HG02981 (cell line): Measurements from ENCODE around the gene SLC41A3.
"Not testable (repeated sequence)": the region's sequence is repeated elsewhere in the genome, so short reads cannot be mapped to it uniquely, and the experiment has no call there.

ENCODE experiments used
- ATAC-seq: cut with Tn5 transposase; IDR thresholded peaks from one replicate; pipeline ENCODE4 v1.9.1; 2021; ENCODE audit warnings: mild to moderate bottlenecking, moderate library complexity; ENCODE audit not compliant: unreplicated experiment

The SLC41A3 gene

DNA sequence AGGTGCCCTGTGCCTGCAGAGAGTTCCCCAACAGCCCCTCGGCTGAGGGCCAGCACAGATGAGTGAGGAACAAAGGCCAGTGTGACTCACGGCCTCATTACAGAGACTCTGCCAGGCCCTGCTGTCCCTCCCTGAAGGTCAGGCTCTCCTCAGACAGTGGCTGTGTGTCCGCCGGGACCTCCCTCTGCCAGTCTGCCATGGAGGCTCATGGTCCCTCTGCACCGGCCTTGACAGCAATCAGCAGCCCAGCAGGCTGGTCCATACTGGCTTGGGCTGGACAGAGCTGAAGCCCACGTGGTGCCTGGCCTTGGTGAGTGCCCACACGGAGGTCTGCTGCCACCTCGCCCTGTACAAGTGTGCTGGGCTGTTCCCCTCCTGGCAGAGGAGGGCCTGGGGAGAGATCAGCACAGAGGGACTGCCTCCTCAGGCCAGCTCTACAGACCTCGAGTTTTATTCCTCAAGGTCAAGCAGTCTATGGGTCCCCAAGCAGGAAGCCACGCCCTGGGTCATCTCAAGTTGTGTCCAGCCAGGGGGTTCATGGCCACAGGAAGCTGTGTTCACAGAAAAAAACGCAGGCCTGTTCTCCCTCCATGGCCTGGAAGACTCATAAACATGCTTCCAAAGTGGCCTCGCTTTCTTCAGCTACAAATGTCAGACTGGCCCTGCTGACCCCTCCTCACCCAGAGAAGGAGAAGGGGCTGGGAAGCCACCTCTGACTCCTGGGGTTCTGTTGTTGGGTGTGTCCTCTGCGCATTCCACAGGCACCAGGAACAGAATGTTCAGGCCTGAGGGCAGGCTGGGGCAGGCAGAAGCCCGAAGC, 27.0 kb downstream of the SLC41A3 start:
- ATAC-seq: no peak

DNA sequence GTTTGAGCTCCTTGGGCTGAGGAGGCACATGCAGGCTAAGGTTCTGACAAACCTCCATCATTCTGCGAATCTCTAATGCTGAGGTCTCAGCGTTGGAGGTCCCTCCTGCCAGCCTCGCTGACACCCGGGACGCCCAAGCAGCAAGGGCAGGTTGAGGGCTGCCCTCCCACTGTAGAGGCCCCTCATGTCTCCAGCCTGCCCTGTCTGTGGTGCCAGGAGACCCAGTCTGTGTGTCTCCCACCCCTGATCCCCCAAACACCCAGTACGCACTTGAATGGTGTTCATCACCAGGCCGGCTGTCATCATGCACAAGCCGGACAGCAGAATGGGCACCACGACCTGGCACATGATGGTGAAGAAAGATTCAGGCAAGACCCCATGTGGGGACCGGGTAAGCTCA, 27.8 kb downstream of the SLC41A3 start:
- ATAC-seq: no peak

DNA sequence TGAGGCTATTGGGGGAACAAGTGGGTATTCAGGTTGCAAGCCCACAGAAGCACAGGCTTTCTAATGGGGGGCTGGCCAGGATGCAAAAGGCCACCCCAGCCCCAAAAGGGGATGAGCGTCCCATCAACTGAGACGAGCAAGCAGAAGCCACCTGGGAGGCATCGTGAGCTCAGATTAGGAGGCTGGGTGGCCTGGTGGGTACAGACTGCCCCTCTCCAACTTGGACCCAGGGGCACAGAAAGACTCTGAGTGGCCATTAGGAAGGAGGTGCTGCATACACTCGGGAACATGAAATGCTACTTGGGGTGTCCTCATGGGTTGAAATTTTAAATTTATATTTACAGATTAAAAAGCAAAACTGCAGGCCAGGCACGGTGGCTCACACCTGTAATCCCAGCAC, 29.1 kb downstream of the SLC41A3 start:
- no peak for ATAC-seq

DNA sequence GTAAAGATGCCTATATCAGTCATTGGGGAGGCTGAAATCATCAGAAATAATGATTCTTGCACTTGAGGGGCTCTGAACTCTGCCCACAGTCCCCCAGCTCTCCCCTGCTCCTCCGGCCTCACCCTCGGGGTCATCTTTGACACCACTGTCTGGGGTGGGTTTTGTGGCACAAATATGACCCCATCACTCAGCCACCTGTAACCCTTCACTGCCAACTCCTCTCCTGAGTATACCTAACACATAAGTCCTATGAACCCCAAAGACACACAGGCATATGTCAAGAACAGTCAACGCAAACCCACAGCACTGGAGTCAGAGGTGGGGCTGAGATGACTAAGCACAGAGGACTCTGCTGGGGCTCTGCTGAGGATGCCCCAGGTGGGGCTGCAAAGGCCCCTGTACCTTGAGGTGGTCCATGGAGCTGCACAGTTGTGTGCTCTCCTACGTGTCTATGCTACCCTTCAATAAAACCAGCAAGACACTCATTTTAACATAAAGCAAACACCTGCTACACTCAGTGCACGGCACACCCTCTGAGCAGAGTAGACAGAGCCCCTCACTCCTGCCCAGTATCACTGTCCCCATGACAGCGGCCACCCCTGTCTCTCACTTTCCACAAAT, 29.9 kb downstream of the SLC41A3 start:
- ATAC-seq: no peak

DNA sequence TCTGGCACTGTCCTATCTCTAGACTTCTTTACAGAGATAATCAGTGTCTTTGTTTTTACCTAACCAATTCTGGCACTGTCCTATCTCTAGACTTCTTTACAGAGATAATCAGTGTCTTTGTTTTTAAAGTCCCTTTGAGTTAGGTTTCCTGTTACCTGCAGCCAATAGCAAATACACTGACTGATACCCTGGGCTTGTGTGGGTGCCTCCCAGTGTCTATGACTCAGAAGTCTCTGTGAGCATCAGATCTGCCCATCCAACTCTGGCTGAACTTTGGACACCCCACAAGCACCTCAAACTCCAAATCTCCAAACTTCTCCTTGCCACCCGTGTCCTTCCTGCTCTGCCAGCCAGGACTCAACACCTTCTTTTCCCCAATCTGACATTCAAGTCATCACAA, 30.4 kb downstream of the SLC41A3 start:
- ATAC-seq: no peak

DNA sequence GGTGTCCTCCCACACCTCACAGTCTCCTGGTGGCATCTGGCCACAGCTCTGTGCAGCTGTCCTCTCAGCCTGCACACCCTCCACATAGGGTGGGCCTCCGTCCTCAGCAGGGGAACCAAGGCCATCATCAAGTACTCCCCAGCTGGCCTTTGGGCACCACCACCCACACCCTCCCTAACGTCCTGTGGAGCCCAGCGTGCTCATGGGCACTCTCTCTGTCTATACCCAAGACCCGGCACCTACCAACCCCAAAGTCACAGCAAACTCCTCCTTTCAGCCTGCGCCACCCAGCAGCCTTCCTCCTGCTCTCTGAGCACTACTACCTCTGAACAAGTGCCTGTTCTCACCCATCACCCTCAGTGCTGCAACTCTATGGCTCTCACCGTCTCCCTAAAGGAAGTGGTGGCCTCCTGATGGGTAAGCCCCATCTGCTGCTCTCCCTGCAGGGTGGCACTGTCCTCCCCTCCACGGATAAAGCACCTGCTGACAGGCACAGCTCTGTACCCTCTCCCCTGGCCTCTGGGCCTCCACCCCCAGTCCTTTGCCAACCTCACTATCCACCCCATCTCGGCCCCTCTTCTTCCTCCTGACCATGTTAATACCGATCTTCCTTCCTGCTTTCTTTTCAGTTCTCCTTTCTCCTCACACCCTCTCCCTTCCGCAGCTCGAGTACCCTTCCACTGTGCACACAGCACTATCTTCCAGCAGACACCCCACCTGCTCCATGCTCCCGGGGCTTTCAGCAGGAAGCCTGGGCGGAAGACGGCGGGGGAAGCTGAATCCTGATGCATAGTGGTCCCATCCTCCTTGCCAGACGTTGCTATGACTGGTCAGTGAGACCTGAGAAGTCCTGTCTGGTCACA, 31.5 kb downstream of the SLC41A3 start:
- ATAC-seq: no peak

DNA sequence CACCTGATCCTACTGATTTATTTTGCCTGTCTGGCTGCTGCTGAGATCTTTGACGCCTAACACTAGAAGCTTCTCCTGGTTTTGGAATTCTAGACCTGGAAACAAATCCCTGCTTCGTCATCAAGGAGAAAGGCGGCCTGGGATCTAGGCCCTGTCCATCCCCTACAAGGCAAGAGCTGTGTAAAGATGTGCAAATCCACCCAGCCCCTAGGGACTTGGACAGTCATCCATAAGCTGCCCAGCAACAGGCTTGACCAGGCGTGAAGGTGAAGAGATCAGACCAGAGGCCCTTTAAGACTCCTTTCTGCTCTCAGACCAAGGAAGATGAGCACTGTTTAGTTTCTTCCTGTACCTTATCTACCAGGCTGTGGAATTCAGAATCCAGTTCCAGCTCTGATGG, 32.2 kb downstream of the SLC41A3 start:
- no peak for ATAC-seq

DNA sequence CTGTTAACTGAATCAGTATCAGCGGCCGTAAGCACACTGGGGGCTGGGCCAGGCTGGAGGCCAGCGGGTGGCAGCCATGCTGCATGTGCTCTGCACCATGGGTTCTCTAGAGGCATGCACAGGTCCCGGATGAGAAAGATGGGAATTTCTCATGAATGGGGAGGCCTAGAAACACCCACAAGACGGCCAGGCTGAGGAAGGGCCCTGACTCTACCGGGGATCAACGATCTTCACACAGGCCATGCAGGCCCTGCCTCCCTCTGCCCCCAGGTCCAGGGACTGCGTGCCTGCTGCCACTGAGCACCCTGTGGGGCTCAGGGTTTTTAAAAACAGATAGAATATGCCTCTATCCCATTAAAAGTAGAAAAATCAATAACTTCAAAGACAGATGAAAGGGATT, 32.7 kb downstream of the SLC41A3 start:
- no peak for ATAC-seq

DNA sequence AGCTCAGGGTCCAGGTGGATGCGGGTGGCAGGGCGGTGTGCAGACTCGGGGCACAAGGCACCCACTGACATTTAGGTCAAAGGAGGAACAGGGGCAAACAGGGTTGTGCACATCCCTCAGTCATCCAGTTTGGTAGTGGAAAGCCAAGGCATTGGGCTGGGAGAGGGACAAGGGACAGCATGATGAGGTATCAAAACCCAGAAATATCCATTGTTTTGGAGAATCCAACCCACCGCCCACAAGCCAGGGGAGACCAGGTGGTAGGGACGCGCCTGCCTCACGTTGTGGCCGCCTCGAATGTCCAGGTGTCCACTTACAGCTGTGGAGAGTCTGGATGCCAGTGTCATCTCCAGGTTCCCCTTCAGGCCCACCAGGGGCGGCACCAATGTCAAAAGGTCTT, 33.3 kb downstream of the SLC41A3 start:
- ATAC-seq: no peak

DNA sequence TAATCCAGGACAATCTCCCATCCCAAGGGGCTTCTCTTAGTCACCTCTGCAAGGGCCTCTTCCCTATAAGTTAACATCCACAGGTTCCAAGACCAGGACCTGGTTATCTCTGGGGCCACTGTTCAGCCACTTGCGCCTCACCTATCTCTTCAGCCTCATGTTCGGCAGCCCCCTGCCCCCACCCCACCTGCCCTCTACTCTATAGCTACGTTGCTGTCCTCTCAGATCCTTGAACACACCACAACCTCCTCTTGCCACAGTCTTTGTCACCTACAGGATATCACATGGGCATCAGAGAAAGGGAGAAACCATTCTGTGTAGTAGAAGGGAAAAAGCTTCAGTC, 33.9 kb downstream of the SLC41A3 start:
- no peak for ATAC-seq

DNA sequence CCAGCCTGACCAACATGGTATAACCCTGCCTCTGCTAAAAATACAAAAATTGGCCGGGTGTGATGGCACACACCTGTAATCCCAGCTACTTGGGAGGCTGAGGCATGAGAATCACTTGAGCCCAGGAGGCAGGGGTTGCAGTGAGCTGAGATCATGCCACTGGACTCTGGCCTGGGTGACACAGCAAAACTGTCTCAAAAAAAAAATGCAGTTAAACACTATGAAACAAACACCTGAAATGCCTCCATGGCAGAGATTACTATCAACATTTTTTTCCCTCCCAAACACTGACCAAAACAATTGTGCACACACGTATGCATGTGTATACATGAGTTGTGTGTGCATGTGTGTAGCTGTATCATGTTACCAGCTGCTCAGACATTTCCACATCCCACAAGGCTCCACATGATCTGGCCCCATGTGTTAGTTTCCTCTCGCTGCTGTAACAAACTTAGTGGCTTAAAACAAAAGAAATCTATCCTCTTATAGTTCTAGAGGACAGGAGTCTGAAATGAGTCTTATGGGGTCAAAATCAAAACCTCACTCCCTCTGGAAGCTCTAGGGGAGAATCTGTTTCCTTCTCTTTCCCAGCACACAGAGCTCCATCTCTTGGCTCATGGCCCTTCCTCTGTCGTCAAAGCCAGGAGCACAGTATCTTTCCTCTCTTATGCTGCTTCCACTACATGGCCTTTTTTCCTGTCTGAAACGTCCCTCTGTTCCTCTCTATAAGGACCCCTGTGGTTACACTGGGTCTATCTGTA, 34.5 kb downstream of the SLC41A3 start:
- ATAC-seq: no peak

DNA sequence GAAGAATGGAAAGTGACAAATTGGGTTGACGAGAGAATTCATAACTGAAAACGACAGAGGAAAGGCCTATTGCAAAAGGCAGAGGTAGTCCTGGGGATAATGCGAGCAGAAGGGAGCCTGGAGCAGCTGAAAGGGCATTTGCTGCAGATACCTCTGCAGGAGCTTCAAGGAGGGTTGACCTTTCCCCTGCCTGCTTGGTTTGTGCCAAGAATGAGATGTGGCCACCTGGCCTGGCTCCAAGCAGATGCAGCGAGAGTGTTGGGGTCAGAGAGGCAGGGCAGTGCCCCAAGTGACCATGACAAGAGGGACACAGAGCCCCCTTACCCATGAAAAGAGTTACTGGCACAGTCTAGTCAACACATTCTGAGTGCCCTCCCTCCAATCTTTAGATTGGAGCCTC, 43.5 kb downstream of the SLC41A3 start:
- ATAC-seq: no peak

DNA sequence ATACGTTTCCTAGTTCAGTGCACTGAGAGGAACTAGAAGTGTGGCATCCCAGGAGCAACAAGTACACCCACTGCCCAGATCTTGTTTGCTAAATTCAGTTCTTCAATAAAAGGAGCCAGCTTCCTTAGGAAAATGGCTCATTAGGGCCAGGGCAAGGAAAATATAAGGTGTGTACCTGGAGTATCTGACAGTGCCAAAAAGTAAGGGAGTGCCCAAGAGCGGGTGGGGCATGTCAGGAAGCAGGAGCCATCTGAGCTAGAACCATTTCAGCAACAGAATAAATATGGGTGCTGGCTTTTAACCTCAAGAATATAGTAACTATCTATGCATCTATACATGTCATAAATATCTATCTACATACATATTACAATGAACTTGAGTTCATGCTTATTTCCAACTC, 44.1 kb downstream of the SLC41A3 start:
- ATAC-seq: no peak

DNA sequence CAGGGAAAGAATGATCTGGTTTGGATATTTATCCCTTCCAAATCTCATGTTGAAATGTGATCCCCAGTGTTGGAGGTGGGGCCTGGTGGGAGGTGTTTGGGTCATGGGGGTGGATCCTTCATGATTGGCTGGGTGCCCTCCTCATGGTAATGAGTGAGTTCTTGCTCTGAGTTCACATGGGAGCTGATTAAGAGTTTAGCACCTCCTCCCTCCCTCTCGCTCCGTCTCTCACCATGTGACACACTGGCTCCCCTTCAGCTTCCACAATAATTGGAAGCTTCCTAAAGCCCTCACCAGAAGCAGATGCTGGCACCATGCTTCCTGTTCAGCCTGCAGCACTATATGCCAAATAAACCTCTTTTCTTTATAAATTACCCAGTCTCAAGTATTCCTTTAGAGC, 45.1 kb downstream of the SLC41A3 start:
- not testable (repeated sequence) for ATAC-seq

DNA sequence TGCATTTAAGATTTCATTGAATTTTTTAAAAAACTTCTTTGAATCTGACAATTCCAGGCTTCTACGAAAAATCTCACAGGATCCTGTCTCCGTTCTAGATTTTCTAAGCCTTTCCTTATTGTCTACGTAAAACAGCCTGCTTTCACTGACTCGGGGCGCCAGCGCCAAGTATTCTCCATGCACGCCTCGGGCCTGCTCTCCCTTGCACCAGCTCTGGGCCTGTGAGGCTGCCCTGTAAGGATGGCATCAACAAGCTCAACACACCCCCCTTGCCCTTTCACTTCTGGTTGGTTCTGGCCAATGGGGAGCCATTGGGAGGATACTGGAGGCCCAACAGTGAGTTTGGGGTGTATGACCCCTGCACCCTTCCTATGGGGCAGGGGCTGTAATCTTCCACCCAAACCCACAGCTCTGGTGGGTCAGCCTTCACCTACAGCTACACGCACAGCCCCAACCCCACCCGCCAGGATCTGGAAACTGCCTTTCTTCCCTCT, 47.8 kb downstream of the SLC41A3 start:
- no peak for ATAC-seq

DNA sequence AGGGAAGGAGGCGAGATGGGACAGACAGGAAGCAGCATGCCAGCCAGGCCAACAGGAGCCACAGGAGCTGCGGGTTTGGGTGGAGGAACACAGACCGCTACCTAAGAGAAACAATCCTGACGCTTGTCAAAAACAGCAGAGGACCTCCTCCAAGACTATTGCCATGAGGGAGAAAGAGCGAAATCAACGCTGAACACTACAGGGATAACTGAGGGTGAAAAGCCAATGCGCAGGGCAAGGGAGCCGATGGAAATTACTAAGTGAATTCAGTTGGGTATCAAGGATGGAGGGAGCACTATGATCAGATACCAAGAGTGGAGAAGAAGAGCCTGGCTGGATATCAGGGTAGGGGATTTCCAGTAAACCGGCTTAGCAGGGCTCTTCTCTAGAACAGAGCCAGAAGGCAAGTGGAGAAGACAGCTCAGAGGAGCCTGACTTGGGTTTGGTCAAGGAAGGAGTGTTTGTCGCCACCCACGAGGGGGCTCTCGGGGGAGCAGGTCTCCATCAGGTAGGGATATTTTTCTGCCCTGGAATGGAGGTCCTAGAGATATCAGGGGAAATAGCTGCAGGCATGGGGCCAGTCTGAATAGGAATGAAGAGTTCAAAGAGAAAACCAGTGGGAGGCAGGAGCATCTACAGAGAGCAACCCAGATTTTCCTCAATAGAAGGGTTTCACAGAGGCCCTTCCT, 48.4 kb downstream of the SLC41A3 start:
- no peak for ATAC-seq

DNA sequence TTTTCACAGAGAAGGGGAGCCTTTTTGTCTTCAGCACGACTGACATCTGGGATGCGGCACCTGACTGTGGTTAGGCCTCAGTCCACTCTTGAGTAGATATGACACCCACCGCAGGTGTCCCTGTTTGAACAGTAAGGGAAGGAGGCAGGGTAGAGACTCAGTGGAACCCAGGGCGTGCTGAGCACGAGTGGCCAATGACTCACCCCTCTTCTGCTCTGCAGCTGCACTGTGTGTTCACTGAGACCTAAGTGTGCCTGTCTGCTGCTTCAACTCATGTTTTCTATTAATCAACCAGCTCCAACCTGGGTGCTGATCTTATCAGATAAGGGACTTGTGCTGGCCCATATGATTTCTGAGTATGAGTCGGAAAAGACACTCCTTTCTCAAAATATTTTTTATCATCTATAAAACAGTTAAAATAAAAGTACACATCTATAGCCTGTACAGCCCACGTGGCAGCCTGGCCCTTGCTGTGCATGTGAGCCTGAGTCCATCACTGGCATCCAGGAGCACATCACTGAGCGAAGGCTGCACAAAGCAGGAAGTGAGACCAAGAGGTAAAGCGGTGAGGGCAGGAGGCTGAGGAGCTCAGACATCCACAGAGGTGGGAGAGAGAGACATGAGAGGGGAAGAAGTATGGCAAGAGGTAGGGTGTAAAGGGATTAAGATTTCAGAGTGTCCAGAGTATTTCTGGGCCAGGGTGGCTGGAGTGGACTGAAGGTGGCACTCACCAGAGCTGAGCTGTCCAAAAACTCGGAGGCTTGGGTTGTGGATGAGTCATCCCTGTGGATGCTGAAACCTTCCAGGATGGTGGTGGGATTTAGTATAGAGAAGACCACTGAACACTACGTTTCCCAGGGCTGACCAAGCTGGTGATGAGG, 49.2 kb downstream of the SLC41A3 start:
- ATAC-seq: no peak

DNA sequence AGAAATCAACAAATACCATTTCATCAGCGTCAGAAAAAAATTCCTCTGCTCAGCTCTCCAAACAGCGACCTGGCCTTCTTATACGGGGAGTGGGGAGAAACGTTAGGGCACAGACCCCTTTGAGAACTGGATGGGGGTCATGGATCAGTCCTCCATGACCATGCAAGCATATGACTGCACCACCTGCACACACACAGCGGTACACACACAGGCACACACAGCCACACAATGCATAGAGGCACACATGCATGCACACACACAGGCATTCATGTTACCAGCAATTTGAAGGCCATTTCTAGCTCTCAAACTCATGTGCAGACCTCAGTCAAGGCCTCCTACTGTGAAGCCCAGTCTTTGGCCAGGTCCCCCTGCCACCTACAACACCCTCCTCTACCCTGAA, 50.2 kb downstream of the SLC41A3 start:
- no peak for ATAC-seq

DNA sequence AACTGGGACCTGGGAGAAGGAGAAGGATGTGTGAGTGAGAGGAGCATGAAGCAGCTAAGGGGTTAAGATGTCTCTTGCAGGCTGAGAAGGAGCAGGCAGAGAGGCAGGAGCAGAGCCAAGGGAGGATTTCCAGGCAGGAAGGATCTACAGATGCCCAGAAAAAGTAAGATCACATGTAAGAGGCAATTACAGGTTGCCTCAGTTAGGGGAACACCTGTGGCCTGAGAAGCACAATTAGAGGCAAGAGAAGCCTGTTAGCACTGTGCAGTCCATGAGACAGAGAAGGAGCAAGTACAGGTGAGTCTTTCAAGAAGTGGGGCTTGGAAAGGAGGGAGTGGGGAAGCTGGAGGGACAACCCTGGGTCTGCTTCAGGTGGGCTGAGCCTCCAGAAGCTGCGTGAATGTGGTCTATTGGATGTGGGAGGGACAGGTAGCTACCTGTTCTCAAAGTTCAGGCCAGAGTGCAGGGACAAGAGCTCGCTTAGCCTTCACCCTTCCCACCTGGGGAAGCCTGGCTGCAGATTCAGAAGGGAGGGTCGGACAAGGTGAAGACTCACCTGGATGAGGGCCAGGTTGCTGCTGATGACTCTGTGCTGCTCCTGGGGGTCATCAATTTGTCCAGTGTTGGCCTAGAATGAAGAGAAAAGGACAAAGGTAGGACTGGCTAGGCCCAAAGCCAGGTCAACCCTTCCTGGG, 50.7 kb downstream of the SLC41A3 start:
- no peak for ATAC-seq
